GM12872 (cell line): ENCODE measurements around the gene KCNQ2.

Experiments
- TF ChIP-seq, protein P1 (sequence below): IDR thresholded peaks from 3 replicates; pipeline ENCODE4 v1.5.1; 2011; ENCODE audit warnings: low read depth, mild to moderate bottlenecking, low read length, moderate library complexity; ENCODE audit not compliant: insufficient read depth

KCNQ2 gene

DNA sequence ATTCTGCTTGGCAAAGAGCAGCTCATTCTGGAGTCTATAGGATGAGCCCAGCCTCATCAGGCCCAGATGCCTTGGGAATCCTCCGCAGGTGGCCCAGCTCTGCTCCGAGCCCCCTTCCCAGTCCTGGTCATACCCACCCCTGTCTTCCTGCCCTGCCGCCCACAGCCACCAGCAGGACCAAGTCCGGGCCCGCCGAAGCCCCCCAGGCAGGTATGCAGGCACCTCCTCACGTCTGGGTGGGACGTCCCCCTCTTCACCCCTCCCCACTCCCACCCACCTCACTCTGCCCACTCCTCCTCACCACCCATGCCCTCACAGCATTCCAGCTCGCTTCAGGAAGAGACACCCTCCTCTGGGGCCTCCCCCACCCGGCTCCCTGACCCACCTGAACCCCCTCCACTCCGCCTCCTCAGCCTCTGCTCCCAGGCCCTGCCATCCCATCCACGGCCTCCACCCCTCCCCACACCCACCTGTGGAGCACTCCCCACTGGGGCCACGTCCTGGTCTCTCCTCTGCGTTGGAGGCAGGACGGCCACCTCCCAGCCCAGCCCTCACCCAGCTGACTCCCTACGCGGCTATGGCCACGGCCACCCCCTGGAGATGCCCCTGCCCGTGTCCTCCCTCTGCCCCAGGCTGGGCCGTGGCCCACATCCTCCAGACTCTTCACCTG is 43.4 kb downstream of the KCNQ2 start:
- TF ChIP-seq, protein P1, sequence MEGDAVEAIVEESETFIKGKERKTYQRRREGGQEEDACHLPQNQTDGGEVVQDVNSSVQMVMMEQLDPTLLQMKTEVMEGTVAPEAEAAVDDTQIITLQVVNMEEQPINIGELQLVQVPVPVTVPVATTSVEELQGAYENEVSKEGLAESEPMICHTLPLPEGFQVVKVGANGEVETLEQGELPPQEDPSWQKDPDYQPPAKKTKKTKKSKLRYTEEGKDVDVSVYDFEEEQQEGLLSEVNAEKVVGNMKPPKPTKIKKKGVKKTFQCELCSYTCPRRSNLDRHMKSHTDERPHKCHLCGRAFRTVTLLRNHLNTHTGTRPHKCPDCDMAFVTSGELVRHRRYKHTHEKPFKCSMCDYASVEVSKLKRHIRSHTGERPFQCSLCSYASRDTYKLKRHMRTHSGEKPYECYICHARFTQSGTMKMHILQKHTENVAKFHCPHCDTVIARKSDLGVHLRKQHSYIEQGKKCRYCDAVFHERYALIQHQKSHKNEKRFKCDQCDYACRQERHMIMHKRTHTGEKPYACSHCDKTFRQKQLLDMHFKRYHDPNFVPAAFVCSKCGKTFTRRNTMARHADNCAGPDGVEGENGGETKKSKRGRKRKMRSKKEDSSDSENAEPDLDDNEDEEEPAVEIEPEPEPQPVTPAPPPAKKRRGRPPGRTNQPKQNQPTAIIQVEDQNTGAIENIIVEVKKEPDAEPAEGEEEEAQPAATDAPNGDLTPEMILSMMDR: no peak

- TF ChIP-seq, protein P1: no peak
Measured at GRCh38 chr20:63427724-63428330, 44.6 kb downstream of the KCNQ2 start.

GRCh38 chr20:63427206-63427605 is 45.2 kb downstream of the KCNQ2 start:
- TF ChIP-seq, protein P1: no peak

DNA sequence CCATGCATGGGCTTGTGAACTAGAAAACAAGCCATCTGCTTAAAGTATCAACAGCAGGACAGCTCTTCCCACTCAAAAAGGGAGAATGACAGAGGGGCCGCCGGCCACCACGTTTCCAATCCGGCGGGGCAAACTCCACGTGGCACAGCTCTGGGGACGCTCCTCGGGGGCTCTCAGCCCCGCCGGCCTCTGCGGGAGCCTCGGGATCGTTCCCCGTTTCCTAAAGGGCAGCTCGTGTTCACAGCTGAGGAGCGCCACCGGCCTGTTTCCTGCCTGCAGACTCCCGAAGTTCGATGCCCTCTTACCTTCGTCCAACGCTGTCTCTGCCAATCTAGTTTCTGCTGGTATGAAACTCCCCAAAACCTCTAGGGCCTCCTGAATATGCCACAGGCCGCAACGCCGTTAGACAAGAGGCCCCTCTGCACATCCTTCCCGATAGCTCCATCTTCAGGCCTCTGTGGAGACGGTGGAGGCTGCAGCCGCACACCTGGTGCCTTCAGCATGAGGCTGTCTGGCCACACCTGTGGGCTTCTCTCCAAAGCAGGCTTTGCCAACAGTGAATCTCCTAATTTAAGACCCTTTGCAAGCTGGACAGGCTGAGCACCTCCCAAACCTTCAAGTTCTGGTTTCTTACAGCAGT is 46.5 kb downstream of the KCNQ2 start:
- TF ChIP-seq, protein P1: no peak

DNA sequence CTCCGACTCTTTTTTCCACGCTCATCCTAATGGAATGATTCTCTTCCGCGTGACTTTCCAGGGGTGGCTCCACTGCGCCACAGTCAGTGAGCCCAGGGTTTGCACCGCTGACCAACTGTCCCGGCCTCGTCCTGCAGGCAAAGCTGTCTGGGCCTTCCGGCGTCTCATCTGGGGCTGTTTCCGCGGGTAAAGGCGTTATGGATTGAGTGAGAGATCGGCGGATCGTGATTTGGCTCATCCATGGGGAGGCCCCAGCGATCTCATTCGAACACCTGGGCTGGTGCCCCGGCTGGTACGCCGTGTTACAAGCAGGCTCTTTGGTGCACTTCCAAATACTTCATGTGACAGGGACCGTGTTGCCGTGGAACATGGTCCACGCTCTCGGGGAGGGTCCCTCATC is 47.8 kb downstream of the KCNQ2 start:
- TF ChIP-seq, protein P1: no peak

GRCh38 chr20:63423751-63424150 is 48.7 kb downstream of the KCNQ2 start:
- TF ChIP-seq, protein P1: no peak

- TF ChIP-seq, protein P1: no peak
Measured at GRCh38 chr20:63422653-63423052, 49.8 kb downstream of the KCNQ2 start.
